ENCODE measurements around the gene FGR.

The FGR gene

DNA sequence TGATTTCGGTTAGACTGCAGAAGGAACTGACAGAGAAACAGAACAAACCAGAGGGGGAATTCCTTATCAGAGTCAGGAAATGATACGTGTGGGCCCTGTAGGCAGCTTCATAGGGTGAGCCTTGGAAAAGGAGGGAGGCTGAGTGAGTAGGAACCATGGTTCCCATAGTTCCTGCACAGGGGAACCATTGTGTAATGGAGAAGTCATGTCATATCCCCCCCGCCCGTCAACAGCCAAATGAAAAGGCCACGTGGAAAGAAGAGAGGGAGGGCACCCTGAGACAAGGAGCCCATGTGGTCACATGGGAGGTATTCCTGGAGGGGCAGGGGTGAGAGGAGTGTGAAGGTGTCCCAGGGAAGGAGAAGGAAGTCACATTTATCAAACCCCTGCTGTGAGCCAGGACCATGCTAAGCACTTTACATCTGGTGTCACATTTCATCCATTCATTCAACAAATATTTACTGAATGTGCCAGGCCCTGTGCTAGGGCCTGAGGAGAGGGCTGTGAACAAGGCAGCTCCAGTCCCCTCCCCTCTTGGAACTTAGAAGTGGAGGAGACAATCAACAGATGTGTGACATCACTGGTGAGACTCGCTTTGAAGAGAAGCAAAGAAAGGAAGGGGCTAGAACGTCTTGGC lies 15.7 kb upstream of the FGR start:
- TF ChIP-seq, protein P1, sequence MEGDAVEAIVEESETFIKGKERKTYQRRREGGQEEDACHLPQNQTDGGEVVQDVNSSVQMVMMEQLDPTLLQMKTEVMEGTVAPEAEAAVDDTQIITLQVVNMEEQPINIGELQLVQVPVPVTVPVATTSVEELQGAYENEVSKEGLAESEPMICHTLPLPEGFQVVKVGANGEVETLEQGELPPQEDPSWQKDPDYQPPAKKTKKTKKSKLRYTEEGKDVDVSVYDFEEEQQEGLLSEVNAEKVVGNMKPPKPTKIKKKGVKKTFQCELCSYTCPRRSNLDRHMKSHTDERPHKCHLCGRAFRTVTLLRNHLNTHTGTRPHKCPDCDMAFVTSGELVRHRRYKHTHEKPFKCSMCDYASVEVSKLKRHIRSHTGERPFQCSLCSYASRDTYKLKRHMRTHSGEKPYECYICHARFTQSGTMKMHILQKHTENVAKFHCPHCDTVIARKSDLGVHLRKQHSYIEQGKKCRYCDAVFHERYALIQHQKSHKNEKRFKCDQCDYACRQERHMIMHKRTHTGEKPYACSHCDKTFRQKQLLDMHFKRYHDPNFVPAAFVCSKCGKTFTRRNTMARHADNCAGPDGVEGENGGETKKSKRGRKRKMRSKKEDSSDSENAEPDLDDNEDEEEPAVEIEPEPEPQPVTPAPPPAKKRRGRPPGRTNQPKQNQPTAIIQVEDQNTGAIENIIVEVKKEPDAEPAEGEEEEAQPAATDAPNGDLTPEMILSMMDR (IDR thresholded peaks at IDR 0.05; ENCODE audit: low read depth, low read length, missing control alignments), result no peak
- no peak overlapping the region for H3K4me3 ChIP-seq (replicated peaks; ENCODE audit: low read depth, low read length)
- no peak for DNase-seq (ENCODE audit: extremely low read depth, low read depth)

DNA sequence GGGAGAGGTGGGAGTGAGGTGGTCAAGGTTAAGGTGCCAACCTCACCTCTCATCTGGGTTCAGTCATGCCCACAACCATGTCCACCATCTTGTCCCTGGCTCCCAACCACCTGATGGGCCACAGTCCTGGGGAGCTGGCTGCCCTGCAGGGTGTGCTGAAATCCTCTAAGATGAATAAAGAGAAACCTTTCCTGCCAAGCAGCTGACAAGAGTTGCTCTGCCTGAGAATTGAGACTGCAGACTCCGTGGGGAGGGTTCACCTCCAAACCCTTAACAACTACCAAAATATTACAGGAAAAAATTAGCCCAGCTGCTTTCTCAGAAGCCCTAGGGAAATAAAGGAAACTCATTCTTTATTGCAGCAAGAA lies 15.2 kb upstream of the FGR start:
- no peak for DNase-seq (ENCODE audit: extremely low read depth, low read depth)
- TF ChIP-seq, protein P1 (IDR thresholded peaks at IDR 0.05; ENCODE audit: low read depth, low read length, missing control alignments), result no peak
- no peak overlapping the region for H3K4me3 ChIP-seq (replicated peaks; ENCODE audit: low read depth, low read length)

DNA sequence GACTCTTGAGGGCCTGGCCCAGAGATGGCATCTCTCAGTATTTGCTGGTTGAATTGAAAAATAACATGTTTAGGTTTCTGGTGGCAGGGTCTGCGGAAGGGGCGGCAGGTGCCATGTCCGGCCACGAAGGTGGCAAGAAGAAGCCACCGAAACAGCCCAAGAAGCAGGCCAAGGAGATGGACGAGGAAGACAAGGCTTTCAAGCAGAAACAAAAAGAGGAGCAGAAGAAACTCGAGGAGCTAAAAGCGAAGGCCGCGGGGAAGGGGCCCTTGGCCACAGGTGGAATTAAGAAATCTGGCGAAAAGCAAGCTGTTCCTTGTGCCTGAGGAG lies 14.3 kb upstream of the FGR start:
- DNase-seq (ENCODE audit: extremely low read depth, low read depth), result no peak
- TF ChIP-seq, protein P1 (IDR thresholded peaks at IDR 0.05; ENCODE audit: low read depth, low read length, missing control alignments), result no peak
- H3K4me3 ChIP-seq (replicated peaks; ENCODE audit: low read depth, low read length), result no peak overlapping the region

DNA sequence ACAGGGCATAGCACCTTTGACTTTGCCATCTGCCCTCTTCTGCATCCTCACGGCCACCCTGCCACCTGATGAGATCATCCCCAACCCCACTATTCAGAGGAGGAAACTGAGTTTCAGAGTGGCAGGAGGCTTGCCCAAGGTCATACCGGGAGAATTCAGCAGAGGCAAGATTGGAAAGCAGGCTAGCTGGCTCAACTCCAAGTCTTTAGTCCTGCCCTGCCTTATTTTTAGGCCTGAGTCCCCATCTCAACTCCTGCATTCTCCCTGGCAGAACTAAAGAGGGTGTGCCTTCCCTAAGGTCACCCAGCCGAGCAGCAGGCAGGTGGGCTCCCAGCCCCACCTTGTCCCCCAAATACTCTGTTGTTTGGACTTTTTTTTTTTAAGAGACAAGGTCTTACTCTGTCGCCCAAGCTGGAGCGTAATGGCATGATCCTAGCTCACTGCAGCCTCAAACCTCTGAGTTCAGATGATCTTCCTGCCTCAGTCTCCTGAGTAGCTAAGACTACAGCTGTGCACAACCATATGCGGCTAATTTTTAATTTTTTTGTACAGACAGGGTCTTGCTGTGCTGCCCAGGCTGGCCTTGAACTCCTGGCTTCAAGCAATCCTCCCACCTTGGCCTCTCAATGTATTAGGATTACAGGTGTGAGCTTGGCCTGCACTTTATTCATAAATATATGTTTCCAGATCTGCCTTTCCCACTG lies 13.8 kb upstream of the FGR start:
- no peak for DNase-seq (ENCODE audit: extremely low read depth, low read depth)
- H3K4me3 ChIP-seq (replicated peaks; ENCODE audit: low read depth, low read length), result no peak overlapping the region
- TF ChIP-seq, protein P1 (IDR thresholded peaks at IDR 0.05; ENCODE audit: low read depth, low read length, missing control alignments), result no peak

DNA sequence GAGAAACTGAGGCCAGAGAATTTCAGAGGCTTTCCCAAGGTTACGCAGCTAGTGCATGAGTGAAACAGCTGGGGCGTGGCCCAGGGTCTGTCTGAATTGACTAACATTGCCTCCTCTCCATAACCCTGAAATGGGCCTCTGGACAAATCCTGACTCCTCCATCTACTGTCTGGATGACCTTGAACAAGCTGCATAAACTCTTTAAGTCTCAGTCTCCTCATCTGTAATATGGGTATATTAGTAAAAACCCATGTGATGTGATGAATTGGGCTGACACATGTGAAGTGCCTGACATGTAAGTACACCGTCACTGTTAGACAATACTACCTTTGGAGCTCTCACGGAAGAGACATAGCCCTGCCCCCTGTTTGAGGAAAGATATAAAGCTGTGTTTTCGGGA lies 12.3 kb upstream of the FGR start:
- H3K4me3 ChIP-seq (replicated peaks; ENCODE audit: low read depth, low read length), result no peak overlapping the region
- TF ChIP-seq, protein P1 (IDR thresholded peaks at IDR 0.05; ENCODE audit: low read depth, low read length, missing control alignments), result no peak
- DNase-seq (ENCODE audit: extremely low read depth, low read depth), result no peak

DNA sequence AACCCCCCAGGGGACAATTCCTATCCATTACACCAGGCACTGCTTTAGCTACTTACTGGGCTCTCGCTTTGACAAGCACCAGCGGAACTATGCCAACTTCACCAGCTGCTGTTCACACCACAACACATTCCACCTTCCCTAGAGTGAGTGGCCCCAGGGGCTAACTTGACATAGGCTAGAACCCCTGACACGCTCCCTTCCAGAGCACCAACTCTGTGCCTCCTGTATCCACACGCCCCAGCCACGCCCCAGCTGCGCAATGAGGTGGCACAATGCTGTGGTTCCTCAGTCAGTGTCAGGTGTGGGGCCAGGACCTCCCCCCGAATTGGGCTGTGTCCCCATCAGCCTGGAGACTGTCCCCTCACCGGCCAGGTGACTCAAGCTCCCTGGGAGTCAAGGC lies 11.7 kb upstream of the FGR start:
- TF ChIP-seq, protein P1 (IDR thresholded peaks at IDR 0.05; ENCODE audit: low read depth, low read length, missing control alignments), result no peak
- H3K4me3 ChIP-seq (replicated peaks; ENCODE audit: low read depth, low read length), result no peak overlapping the region
- no peak for DNase-seq (ENCODE audit: extremely low read depth, low read depth)

DNA sequence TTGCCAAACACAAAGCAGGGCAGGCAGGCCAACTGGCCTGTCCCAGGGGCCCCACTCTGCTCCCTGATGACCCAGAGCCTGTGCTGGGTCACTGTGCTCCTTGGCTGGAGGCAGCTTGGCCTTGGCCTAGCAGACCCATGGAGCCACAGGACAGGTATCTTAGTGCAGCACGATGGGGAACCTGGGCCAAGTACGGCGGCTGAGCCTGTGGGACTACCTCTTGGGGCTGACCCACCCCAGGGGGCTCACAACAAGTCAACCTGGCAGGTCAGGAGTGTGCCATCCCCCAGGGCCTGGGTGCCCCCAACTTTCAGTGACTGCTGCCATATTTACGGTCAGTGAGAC lies 10.1 kb upstream of the FGR start:
- TF ChIP-seq, protein P1 (IDR thresholded peaks at IDR 0.05; ENCODE audit: low read depth, low read length, missing control alignments), result no peak

More for the DNA sequence above, 10.1 kb upstream of the FGR start:
- DNase-seq (ENCODE audit: extremely low read depth, low read depth), result no peak
- no peak overlapping the region for H3K4me3 ChIP-seq (replicated peaks; ENCODE audit: low read depth, low read length)
